Duodenal mucosa (tissue), 2 donors: Measurements from ENCODE around the gene STAT3.
A peak's percentile ranks its signal among the peaks of the same experiment; 100 is the strongest.

ENCODE experiments used
- H3K27ac ChIP-seq: one replicate; pipeline ENCODE4 v1.7.0; 2013; ENCODE audit warnings: low read depth, low read length
- H3K27me3 ChIP-seq, 2 donors: one replicate each; pipeline ENCODE4 v1.7.0; 2013; ENCODE audit warnings: low read length in 2 of 2, control low read depth in 1 of 2; ENCODE audit not compliant: insufficient read depth in 2 of 2, control insufficient read depth in 1 of 2
- H3K36me3 ChIP-seq, 2 donors: one replicate each; pipeline ENCODE4 v1.7.0; 2013; ENCODE audit warnings: low read length in 2 of 2, control low read depth in 1 of 2; ENCODE audit not compliant: insufficient read depth in 2 of 2, control insufficient read depth in 1 of 2
- H3K4me1 ChIP-seq, 2 donors: one replicate each; pipeline ENCODE4 v1.7.0; 2013; ENCODE audit warnings: low read length in 2 of 2, control low read depth in 1 of 2; ENCODE audit not compliant: insufficient read depth in 2 of 2, control insufficient read depth in 1 of 2
- H3K4me3 ChIP-seq, 2 donors: one replicate each; pipeline ENCODE4 v1.7.0; 2013; ENCODE audit warnings: low read length in 2 of 2, low read depth in 1 of 2
- H3K9ac ChIP-seq, 2 donors: one replicate each; pipeline ENCODE4 v1.7.0; 2013; ENCODE audit warnings: low read length in 2 of 2, low read depth in 1 of 2
- H3K9me3 ChIP-seq, 2 donors: one replicate each; pipeline ENCODE4 v1.7.0; 2013; ENCODE audit warnings: low read length in 2 of 2, control low read depth in 1 of 2; ENCODE audit not compliant: control insufficient read depth in 1 of 2

STAT3 gene

DNA sequence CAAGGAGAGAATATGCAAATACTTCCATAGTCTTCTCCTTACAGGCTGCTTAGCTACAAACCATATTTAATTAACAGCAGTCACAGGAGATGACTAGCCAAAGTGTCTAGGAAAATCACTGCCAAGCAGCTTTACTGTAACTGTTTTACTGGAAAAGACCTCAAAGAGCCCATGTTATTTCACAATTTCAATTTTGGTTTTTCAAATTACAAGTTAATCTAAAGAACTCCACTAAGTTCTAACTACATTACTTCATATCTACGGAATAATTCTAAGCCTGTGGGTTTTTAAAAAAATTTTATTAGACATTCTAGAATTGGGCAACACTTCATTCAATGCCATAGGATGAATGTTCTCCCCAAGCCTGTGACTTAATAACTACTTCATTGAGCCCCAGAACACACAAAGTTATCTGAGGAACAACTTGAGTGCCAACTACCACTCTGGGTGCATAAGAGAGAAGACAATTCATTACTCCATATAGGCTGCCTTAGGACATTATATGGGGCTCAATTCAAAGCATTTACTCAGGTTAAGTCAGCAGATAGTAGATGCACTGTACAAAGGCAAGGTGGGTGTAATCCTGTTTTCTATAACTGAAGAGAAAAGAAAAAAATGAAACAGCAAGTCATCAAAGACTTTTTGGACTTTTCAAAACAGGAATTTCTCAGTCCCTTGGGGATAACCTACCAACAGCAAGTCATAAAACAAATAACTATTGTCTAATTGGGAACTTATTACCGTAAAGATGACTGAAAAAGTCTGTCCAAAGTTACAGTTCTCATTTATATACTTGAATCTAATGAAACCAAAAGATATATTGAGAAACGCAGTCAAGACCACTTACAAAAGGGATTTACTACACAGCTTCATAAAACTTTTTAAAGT, 33.0 kb downstream of the STAT3 start:
- Histone ChIP-seq H3K4me3 (no peak overlapping the region), H3K27ac (no peak overlapping the region), H3K9ac (no peak overlapping the region), H3K36me3 (no peaks in the 10 kb centered on the region), H3K4me1 (peaks cover 0 to 3% of the 10 kb centered on the region in 2 donors), H3K9me3 (no peaks in the 10 kb centered on the region), H3K27me3 (no peaks in the 10 kb centered on the region)

DNA sequence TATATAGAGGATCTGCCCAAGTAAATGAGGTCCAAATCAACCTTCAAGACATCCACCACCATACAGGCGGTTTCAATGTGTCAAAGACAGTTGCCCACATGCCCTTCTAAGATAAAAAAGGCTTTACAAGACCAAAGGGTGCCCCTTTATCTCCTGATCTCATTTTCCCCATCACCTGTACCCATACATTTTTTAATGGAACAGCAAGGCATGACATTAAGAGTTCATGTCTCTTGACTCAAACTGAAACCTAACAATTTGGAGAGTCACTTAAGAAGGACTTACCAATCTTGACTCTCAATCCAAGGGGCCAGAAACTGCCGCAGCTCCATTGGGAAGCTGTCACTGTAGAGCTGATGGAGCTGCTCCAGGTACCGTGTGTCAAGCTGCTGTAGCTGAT, 40.1 kb downstream of the STAT3 start:
- Histone ChIP-seq H3K27me3 (no peaks in the 10 kb centered on the region), H3K4me1 (peaks cover 0 to 7% of the 10 kb centered on the region in 2 donors), H3K36me3 (peaks cover 17 to 31% of the 10 kb centered on the region in 2 donors), H3K9me3 (no peaks in the 10 kb centered on the region), H3K4me3 (no peak overlapping the region), H3K9ac (no peak overlapping the region), H3K27ac (no peak overlapping the region)

DNA sequence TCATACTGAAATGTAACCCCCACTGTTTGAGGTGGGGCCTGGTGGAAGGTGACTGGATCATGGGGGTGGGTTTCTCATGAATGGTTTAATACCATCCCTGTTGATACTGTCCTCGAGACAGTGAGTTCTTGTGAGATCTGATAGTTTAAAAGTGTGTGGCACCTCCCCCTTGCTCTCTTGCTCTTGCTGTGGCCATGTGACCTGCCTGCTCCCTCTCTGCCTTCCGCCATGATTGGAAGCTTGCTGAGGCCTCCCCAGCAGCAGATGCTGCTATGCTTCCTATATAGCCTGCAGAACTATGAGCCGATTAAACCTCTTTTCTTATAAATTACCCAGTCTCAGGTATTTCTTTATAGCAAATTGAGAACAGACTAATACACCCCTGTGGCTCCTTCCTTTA, 40.6 kb downstream of the STAT3 start:
- no peaks in the 10 kb centered on the region for H3K9me3 ChIP-seq
- peaks cover 18 to 33% of the 10 kb centered on the region in 2 donors for H3K36me3 ChIP-seq
- H3K4me1 ChIP-seq, result peaks cover 0 to 7% of the 10 kb centered on the region in 2 donors
- H3K4me3 ChIP-seq, result no peak overlapping the region
- no peak overlapping the region for H3K9ac ChIP-seq
- H3K27me3 ChIP-seq, result no peaks in the 10 kb centered on the region
- peak overlapping the region; percentile 8 for H3K27ac ChIP-seq

DNA sequence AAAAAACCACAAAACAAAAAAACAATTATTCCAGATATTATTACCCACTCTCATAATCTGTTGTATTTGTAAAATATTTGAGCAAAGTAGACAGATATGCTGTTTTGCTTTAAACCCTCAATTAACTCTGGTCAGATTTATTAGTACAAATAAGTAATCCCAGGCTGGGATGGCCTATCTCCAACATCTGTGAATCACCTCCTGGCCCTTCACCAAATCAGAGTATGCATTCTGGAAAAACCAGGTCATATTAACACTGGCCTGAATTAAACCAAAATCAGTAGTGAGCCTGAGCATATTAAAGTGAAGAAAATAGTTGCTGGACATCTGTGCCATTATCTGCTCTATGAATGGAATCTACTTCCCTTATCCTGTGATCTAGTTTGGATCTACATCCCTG, 41.0 kb downstream of the STAT3 start:
- Histone ChIP-seq H3K9ac (no peak overlapping the region), H3K27me3 (no peaks in the 10 kb centered on the region), H3K4me3 (no peak overlapping the region), H3K36me3 (peaks cover 22 to 36% of the 10 kb centered on the region in 2 donors), H3K9me3 (no peaks in the 10 kb centered on the region), H3K4me1 (peaks cover 0 to 7% of the 10 kb centered on the region in 2 donors), H3K27ac (no peak overlapping the region)

DNA sequence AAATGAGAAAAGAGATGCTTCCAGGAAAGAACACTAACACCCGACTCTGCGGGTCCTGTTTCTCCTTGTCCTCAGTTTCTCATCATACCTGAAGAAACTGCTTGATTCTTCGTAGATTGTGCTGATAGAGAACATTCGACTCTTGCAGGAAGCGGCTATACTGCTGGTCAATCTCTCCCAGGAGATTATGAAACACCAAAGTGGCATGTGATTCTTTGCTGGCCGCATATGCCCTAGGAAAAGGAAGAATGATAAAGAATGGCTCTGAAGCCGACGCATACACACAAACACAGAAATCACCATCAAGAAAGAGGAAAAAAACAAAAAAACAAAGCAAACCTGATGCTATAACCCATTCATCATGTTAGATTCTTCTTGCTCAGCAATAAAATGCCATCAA, 41.8 kb downstream of the STAT3 start:
- Histone ChIP-seq H3K4me1 (peaks cover 0 to 7% of the 10 kb centered on the region in 2 donors), H3K9me3 (no peaks in the 10 kb centered on the region), H3K9ac (no peak overlapping the region), H3K27ac (no peak overlapping the region), H3K36me3 (peaks cover 29 to 43% of the 10 kb centered on the region in 2 donors), H3K4me3 (no peak overlapping the region), H3K27me3 (no peaks in the 10 kb centered on the region)

DNA sequence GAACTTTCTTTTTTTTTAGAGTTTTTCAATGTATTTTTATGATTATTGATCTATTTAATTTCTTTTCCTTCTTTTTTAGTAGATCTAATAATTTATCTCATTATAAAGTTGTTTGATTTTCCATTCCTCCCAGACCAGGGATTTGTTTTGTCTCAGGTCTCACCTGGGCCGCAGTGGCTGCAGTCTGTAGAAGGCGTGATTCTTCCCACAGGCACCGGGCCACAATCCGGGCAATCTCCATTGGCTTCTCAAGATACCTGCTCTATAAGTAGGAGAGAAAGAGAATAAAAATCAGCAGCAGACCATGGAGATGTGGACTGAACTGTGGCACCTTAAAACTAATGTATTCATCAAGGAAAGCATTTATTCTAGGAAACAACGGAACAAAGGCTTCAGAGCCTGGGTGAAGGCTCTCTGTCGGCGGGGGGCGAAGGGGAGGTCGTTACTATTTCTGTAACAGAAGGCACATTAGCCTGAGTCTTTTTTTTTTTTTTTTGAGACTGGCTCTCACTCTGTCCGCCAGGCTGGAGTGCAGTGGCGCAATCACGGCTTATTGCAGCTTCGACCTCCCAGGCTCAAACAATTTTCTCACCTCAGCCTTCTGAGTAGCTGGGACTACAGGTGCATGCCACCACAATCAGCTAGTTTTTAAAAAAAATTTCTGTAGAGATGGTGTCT, 42.7 kb downstream of the STAT3 start:
- Histone ChIP-seq H3K9me3 (no peaks in the 10 kb centered on the region), H3K36me3 (peaks cover 31 to 53% of the 10 kb centered on the region in 2 donors), H3K4me1 (peaks cover 0 to 7% of the 10 kb centered on the region in 2 donors)

DNA sequence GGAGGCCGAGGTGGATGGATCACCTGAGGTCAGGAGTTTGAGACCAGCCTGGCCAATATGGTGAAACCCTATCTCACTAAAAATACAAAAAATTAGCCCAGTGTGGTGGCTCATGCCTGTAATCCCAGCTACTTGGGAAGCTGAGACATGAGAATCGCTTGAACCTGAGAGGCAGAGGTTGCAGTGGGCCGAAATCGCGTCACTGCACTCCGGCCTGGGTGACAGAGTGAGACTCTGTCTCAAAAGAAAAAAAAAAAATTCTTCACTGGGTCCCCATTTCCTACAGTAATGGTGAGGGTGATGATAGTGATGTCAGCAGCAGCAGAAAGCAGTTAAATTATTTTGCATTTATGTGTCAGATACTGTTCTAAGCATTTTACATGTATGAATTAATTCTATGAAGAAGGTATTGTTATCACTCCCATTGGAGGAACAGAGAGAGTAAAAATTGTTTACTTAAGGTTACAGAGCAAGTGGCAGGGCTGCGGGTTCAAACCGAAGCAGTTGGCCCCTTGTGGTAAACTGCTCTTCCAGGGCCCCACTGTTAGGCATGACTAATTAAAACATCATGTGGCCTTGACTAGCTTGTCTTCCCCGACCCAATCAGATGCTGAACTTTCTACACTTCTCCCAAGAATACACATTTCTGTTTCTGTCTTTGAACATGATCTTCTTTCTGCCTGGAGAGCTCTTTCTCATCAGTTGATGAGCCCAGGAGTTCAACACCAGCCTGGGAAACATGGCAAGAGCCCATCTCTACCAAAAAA, 45.8 kb downstream of the STAT3 start:
- Histone ChIP-seq H3K9me3 (no peaks in the 10 kb centered on the region), H3K27ac (no peak overlapping the region), H3K9ac (no peak overlapping the region), H3K27me3 (no peaks in the 10 kb centered on the region), H3K4me3 (no peak overlapping the region), H3K36me3 (peaks cover 37 to 64% of the 10 kb centered on the region in 2 donors), H3K4me1 (peaks cover 0 to 5% of the 10 kb centered on the region in 2 donors)

More for the DNA sequence above, 42.7 kb downstream of the STAT3 start:
- H3K9ac ChIP-seq, result no peak overlapping the region
- no peak overlapping the region for H3K27ac ChIP-seq
- H3K27me3 ChIP-seq, result no peaks in the 10 kb centered on the region
- H3K4me3 ChIP-seq, result no peak overlapping the region

DNA sequence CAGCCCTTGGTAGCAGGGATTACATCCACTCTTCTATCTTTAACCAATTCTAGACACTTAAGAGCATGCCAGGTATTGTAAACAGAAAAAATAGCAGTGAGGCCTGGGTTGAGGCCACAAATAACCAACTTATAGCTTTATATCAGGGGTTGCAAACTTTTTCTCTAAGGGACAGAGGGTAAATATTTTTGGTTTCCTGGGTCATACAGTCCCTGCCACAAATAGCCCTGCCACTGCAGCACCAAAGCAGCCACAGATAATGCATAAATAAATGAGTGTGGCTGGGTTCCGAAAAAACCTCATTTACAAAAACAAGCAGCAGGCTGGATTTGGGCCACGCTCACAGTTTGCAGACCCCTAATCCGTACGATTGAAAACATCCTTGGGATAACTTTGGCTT, 46.7 kb downstream of the STAT3 start:
- H3K4me1 ChIP-seq, result peaks cover 0 to 5% of the 10 kb centered on the region in 2 donors
- no peaks in the 10 kb centered on the region for H3K27me3 ChIP-seq
- peaks cover 37 to 67% of the 10 kb centered on the region in 2 donors for H3K36me3 ChIP-seq
- H3K9me3 ChIP-seq, result no peaks in the 10 kb centered on the region
- H3K9ac ChIP-seq, result no peak overlapping the region
- no peak overlapping the region for H3K27ac ChIP-seq
- no peak overlapping the region for H3K4me3 ChIP-seq

DNA sequence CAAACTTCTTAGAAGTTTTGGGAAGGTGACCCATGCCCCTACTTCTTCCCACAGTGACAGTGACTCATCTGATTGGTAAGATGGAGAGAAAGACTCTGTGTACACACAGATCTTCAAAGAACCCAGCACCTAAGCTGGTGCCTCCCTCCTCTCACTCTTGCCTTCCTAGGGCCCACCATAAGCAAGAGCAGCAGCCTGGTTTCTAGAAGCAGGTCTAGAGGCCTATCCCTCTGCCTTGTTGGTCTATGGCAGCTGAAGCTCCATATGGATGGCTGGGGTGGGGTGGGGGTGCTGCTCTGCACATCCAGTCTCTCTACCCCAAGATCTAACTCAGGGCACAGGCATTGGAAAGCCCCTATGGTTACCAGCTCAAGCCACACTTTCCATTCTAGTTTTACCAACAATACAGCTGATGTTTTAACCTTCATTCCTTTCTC, 47.5 kb downstream of the STAT3 start:
- no peaks in the 10 kb centered on the region for H3K9me3 ChIP-seq
- peaks cover 0 to 5% of the 10 kb centered on the region in 2 donors for H3K4me1 ChIP-seq
- no peak overlapping the region for H3K9ac ChIP-seq
- no peaks in the 10 kb centered on the region for H3K27me3 ChIP-seq
- H3K36me3 ChIP-seq, result peaks cover 36 to 66% of the 10 kb centered on the region in 2 donors
- no peak overlapping the region for H3K4me3 ChIP-seq
- no peak overlapping the region for H3K27ac ChIP-seq
